ENCODE results near the gene PLAU. TPM values are rescaled to one million over a fixed set of nuclear protein-coding genes. Genes with fewer than 3 reads are reported as not detected.

The PLAU gene
- total RNA-seq, 1 experiment from 2014 or later, result 15.0 TPM

DNA sequence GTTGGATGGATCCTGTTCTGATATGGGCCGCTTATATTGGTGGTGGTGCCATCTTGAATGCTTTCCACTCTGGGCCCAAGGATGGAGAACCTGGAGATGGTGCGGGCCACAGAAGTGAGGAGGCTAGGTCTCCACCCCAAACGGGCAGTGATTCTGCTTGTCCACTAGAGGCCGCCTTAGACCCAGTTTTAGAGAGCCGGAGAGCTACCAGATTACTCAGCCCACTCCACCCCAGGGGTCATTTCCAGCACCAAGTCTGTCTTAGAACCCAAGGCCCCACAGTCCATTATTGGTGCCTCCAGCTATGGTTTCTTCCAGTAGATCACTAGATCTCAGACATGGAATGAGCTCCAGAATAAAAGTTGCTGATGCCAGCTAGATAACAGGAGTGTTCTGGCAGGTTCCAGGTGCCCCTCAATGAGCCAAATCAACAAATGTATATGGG, 24.8 kb upstream of the PLAU start:
- Mint-ChIP-seq H3K27me3 (ENCODE audit: low read depth) (no peaks in the 10 kb centered on the region), H3K27ac (no peak overlapping the region), H3K4me1 (peaks cover 19% of the 10 kb centered on the region), H3K36me3 (no peaks in the 10 kb centered on the region), H3K9me3 (no peaks in the 10 kb centered on the region), H3K4me3 (no peak overlapping the region)
- POLR2A ChIA-PET, result interaction anchor here (1.6 kb wide), 1 partner anchor 55 kb away, joined by 7 read pairs; no protein-coding TSS in a partner anchor
- DNase-seq (ENCODE audit: low spot score) (peak; percentile 78), ATAC-seq (peak; percentile 95)
- TF ChIP-seq, protein P1, sequence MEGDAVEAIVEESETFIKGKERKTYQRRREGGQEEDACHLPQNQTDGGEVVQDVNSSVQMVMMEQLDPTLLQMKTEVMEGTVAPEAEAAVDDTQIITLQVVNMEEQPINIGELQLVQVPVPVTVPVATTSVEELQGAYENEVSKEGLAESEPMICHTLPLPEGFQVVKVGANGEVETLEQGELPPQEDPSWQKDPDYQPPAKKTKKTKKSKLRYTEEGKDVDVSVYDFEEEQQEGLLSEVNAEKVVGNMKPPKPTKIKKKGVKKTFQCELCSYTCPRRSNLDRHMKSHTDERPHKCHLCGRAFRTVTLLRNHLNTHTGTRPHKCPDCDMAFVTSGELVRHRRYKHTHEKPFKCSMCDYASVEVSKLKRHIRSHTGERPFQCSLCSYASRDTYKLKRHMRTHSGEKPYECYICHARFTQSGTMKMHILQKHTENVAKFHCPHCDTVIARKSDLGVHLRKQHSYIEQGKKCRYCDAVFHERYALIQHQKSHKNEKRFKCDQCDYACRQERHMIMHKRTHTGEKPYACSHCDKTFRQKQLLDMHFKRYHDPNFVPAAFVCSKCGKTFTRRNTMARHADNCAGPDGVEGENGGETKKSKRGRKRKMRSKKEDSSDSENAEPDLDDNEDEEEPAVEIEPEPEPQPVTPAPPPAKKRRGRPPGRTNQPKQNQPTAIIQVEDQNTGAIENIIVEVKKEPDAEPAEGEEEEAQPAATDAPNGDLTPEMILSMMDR (IDR thresholded peaks at IDR 0.05), result peak; percentile 79
- TF ChIP-seq ZSCAN18 (CRISPR knock-in tag; IDR thresholded peaks at IDR 0.05) (0 out of 2 replicates have a peak, but pooled peaks have one; percentile 64), STAT6 (CRISPR knock-in tag; conservative IDR thresholded peaks at IDR 0.05; ENCODE audit: low read depth) (no peak)
- CTCF ChIA-PET, result interaction anchor here (0.6 to 9.1 kb wide), 36 partner anchors 9 to 218 kb away, joined by 3 to 155 read pairs (median 4); partner anchors contain the start of genes PLAU and VCL

DNA sequence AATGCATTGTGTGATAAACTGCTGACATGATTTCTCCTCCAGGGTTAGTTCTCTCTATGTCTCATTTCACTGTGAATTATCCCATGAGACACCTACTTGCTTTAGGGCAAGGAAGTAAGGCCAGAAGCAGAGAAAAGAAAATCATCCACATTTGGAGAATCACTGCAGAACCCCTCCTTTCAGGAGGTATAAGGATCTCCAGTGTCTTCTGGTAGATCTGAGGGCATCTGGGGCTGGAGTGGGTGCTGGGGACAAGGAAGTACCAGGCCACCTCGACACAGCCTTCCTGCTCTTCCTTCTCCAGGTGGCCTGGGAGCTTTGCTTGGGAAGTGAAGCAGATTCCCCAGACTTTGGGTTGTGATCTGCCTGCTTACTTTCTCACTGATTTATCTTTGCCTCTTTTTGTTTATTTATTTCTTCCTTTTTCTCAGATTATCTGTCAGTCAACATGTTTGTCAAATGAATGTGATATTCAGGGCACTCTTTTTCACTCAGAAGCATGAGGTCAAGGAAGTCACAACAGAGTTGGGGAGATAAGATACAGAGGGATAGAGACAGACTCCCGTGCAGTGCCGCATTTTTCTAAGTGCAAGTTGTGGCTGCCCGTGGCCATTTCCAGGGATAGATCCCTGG, 24.2 kb upstream of the PLAU start:
- POLR2A ChIA-PET, result interaction anchor here (0.6 to 1.6 kb wide), 2 partner anchors 54 to 1322 kb away, joined by 5 to 7 read pairs; no protein-coding TSS in a partner anchor
- Mint-ChIP-seq H3K4me1 (peaks cover 19% of the 10 kb centered on the region), H3K9me3 (no peaks in the 10 kb centered on the region), H3K36me3 (no peaks in the 10 kb centered on the region), H3K27me3 (ENCODE audit: low read depth) (no peaks in the 10 kb centered on the region), H3K27ac (peak overlapping the region; percentile 9; the same call in 1 of the 2 replicates), H3K4me3 (no peak overlapping the region)
- TF ChIP-seq TCF7 (CRISPR knock-in tag; IDR thresholded peaks at IDR 0.05; ENCODE audit: low read depth) (no peak), ZNF263 (CRISPR knock-in tag; IDR thresholded peaks at IDR 0.05; ENCODE audit: low read depth) (no peak), NFE2L1 (CRISPR knock-in tag; IDR thresholded peaks at IDR 0.05) (no peak), ZNF423 (CRISPR knock-in tag; IDR thresholded peaks at IDR 0.05) (no peak), STAT6 (CRISPR knock-in tag; conservative IDR thresholded peaks at IDR 0.05; ENCODE audit: low read depth) (no peak), ZBTB21 (CRISPR knock-in tag; IDR thresholded peaks at IDR 0.05; ENCODE audit: borderline replicate concordance) (no peak), NR2C2 (CRISPR knock-in tag; IDR thresholded peaks at IDR 0.05) (no peak), CBFB (CRISPR knock-in tag; IDR thresholded peaks at IDR 0.05; ENCODE audit: low read depth) (no peak), ETV6 (CRISPR knock-in tag; IDR thresholded peaks at IDR 0.05) (no peak), OVOL2 (CRISPR knock-in tag; IDR thresholded peaks at IDR 0.05; ENCODE audit: borderline replicate concordance) (no peak), HMGA2 (CRISPR knock-in tag; IDR thresholded peaks at IDR 0.05) (no peak), JAZF1 (CRISPR knock-in tag; IDR thresholded peaks at IDR 0.05) (no peak), ZNF121 (CRISPR knock-in tag; IDR thresholded peaks at IDR 0.05) (no peak), ZBTB43 (CRISPR knock-in tag; IDR thresholded peaks at IDR 0.05) (no peak)
- TF ChIP-seq, protein P1 (IDR thresholded peaks at IDR 0.05), result no peak
- TF ChIP-seq, protein P2, sequence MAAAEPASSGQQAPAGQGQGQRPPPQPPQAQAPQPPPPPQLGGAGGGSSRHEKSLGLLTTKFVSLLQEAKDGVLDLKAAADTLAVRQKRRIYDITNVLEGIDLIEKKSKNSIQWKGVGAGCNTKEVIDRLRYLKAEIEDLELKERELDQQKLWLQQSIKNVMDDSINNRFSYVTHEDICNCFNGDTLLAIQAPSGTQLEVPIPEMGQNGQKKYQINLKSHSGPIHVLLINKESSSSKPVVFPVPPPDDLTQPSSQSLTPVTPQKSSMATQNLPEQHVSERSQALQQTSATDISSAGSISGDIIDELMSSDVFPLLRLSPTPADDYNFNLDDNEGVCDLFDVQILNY (CRISPR knock-in tag; IDR thresholded peaks at IDR 0.05), result no peak
- DNase-seq (ENCODE audit: low spot score) (no peak), ATAC-seq (no peak; the same call in 1 of the 2 replicates)
- CTCF ChIA-PET, result interaction anchor here (0.6 to 9.1 kb wide), 41 partner anchors 8 to 217 kb away, joined by 3 to 155 read pairs (median 4); partner anchors contain the start of genes PLAU and VCL

Measured in WTC11 (cell line).